HL-60 (cell line): ENCODE data around the gene GTPBP1.

Experiments
- CTCF ChIP-seq: IDR thresholded peaks from one replicate; pipeline ENCODE4 v1.5.1; 2011; ENCODE audit warnings: low read length, control low read depth, inconsistent platforms; ENCODE audit not compliant: insufficient read depth
- REST ChIP-seq: IDR thresholded peaks from 2 replicates; pipeline ENCODE4 v1.6.1; 2012; ENCODE audit warnings: low read depth; ENCODE audit not compliant: insufficient replicate concordance

- TF ChIP-seq CTCF (no peak), REST (no peak)
These were observed 20.8 kb upstream of the GTPBP1 start for GRCh38 chr22:38684895-38685294.
